ENCODE measurements around the gene WIPF2.

The WIPF2 gene

GRCh38 chr17:40320756-40321523 lies 101.8 kb downstream of the WIPF2 start:
- no peak for DNase-seq (ENCODE audit: low read depth)
- no peak for TF ChIP-seq CTCF (conservative IDR thresholded peaks at IDR 0.05; ENCODE audit: low read depth, low read length)
- no peak overlapping the region for H3K4me3 ChIP-seq (ENCODE audit: low read depth, low read length)

GRCh38 chr17:40321524-40321929 lies 102.4 kb downstream of the WIPF2 start:
- no peak for DNase-seq (ENCODE audit: low read depth)
- H3K4me3 ChIP-seq (ENCODE audit: low read depth, low read length): no peak overlapping the region
- TF ChIP-seq CTCF (conservative IDR thresholded peaks at IDR 0.05; ENCODE audit: low read depth, low read length): no peak

GRCh38 chr17:40321961-40322357 lies 102.9 kb downstream of the WIPF2 start:
- no peak for DNase-seq (ENCODE audit: low read depth)
- peak overlapping the region; percentile 39 for H3K4me3 ChIP-seq (ENCODE audit: low read depth, low read length)
- no peak for TF ChIP-seq CTCF (conservative IDR thresholded peaks at IDR 0.05; ENCODE audit: low read depth, low read length)

- peak; percentile 76 for DNase-seq (ENCODE audit: low read depth)
- peak overlapping the region; percentile 39 for H3K4me3 ChIP-seq (ENCODE audit: low read depth, low read length)
Observed at GRCh38 chr17:40322358-40323315, 103.5 kb downstream of the WIPF2 start.

GRCh38 chr17:40323391-40324381 lies 104.6 kb downstream of the WIPF2 start:
- TF ChIP-seq CTCF (conservative IDR thresholded peaks at IDR 0.05; ENCODE audit: low read depth, low read length): no peak
- no peak overlapping the region for H3K4me3 ChIP-seq (ENCODE audit: low read depth, low read length)
- DNase-seq (ENCODE audit: low read depth): no peak

More at GRCh38 chr17:40322358-40323315, 103.5 kb downstream of the WIPF2 start:
- no peak for TF ChIP-seq CTCF (conservative IDR thresholded peaks at IDR 0.05; ENCODE audit: low read depth, low read length)
